ELR (cell line): ENCODE measurements around the gene RRAGA.
"Not testable (repeated sequence)": the region's sequence is repeated elsewhere in the genome, so short reads cannot be mapped to it uniquely, and the experiment has no call there.

ENCODE experiments used
- DNase-seq: peaks from one replicate; pipeline ENCODE4 v3.0.0-alpha.2; 2015; ENCODE audit warnings: low read depth

Gene RRAGA

GRCh38 chr9:19048966-19049916, at the start of gene RRAGA:
TSS of gene RRAGA (plus strand) at chr9:19049427. CDS start at chr9:19049660, 233 bp downstream.
- DNase-seq = peak; percentile 98

- DNase-seq = no peak
These were observed 49.1 kb upstream of the RRAGA start for GRCh38 chr9:19000133-19000532.

GRCh38 chr9:19009391-19009965, 39.7 kb upstream of the RRAGA start:
- no peak for DNase-seq

- DNase-seq = no peak
These were observed 31.0 kb upstream of the RRAGA start for GRCh38 chr9:19018201-19018600.

GRCh38 chr9:19020886-19021455, 28.3 kb upstream of the RRAGA start:
- DNase-seq = no peak

GRCh38 chr9:19021649-19022048, 27.6 kb upstream of the RRAGA start:
- DNase-seq = not testable (repeated sequence)

- no peak for DNase-seq
These were observed 27.0 kb upstream of the RRAGA start for GRCh38 chr9:19022206-19022605.

- DNase-seq = no peak
These were observed 26.1 kb upstream of the RRAGA start for GRCh38 chr9:19023078-19023477.

GRCh38 chr9:19026375-19026774, 22.9 kb upstream of the RRAGA start:
- no peak for DNase-seq

- DNase-seq = no peak
These were observed 21.4 kb upstream of the RRAGA start for GRCh38 chr9:19027825-19028224.

- DNase-seq = peak; percentile 81
These were observed 20.3 kb upstream of the RRAGA start for GRCh38 chr9:19028835-19029451.

- peak; percentile 40 for DNase-seq
These were observed 18.3 kb upstream of the RRAGA start for GRCh38 chr9:19030899-19031298.

- no peak for DNase-seq
These were observed 16.8 kb upstream of the RRAGA start for GRCh38 chr9:19032406-19032805.

GRCh38 chr9:19033015-19033414, 16.2 kb upstream of the RRAGA start, which contains the start of gene SAXO1:
TSS of gene SAXO1 (minus strand) at chr9:19033209. CDS start at chr9:19032908, 301 bp downstream.
- DNase-seq = no peak

- peak; percentile 9 for DNase-seq
These were observed 12.6 kb upstream of the RRAGA start for GRCh38 chr9:19036611-19037010.

- DNase-seq = peak; percentile 65
These were observed 850 bp downstream of the RRAGA start for GRCh38 chr9:19049917-19050636.

- peak; percentile 9 for DNase-seq
These were observed 1.7 kb downstream of the RRAGA start for GRCh38 chr9:19050637-19051591.

GRCh38 chr9:19057033-19057432, 7.8 kb downstream of the RRAGA start:
- DNase-seq = no peak

- no peak for DNase-seq
These were observed 25.0 kb downstream of the RRAGA start for GRCh38 chr9:19074229-19074628.

GRCh38 chr9:19074836-19075235, 25.6 kb downstream of the RRAGA start:
- DNase-seq = peak; percentile 64

- peak; percentile 61 for DNase-seq
These were observed 36.1 kb downstream of the RRAGA start for GRCh38 chr9:19085295-19085694.
